Adrenal gland (tissue), 12 donors: Measurements from ENCODE around the gene PHF20. TPM values are rescaled to one million over a fixed set of nuclear protein-coding genes. Genes with fewer than 3 reads are reported as not detected.
"Not testable (repeated sequence)": the region's sequence is repeated elsewhere in the genome, so short reads cannot be mapped to it uniquely, and the experiment has no call there.

Experiments
- DNase-seq, 7 donors: peaks; one replicate each; pipeline ENCODE4 v3.0.0-alpha.2; 2019 to 2020
- H3K27ac ChIP-seq, 5 donors: fragments of 200-600 bp; sonication (generic) in 4 of 5; 1 replicate in 3 of 5; 2 replicates in 2 of 5; pipeline versions ENCODE4 v1.5.1 to v1.8.0; 2016 to 2020; ENCODE audit warnings: mild to moderate bottlenecking in 1 of 5
- H3K27me3 ChIP-seq: fragments of 200-600 bp; 2 replicates; pipeline ENCODE4 v1.8.0; 2021
- H3K36me3 ChIP-seq, 2 donors: fragments of 200-600 bp; replicated peaks in 1 of 2; 1 replicate in 1 of 2; 2 replicates in 1 of 2; pipeline versions ENCODE4 v1.5.1 to v1.8.0; 2018 to 2022
- H3K4me1 ChIP-seq, 2 donors: fragments of 200-600 bp; replicated peaks in 1 of 2; 1 replicate in 1 of 2; 2 replicates in 1 of 2; pipeline versions ENCODE4 v1.5.1 to v1.8.0; 2018 to 2021
- H3K4me3 ChIP-seq, 4 donors: fragments of 200-600 bp; sonication (generic) in 3 of 4; one replicate each; pipeline ENCODE4 v1.5.1; 2016 to 2018
- H3K9me3 ChIP-seq, 3 donors: fragments of 200-600 bp; sonication (generic) in 1 of 3; replicated peaks in 1 of 3; 1 replicate in 2 of 3; 2 replicates in 1 of 3; pipeline versions ENCODE4 v1.5.1 to v1.8.0; 2016 to 2021
- POLR2A ChIP-seq, 2 donors: fragments of 450-650 bp; IDR thresholded peaks; one replicate each; pipeline ENCODE4 v1.6.1; 2017; ENCODE audit warnings: antibody characterized with exemption in 2 of 2, mild to moderate bottlenecking in 2 of 2, moderate library complexity in 1 of 2
- whole genome bisulfite sequencing, 4 donors: extraction: QIAGEN DNeasy Blood & Tissue Kit in 2 of 4; methylation state at CpG; one replicate each; pipeline versions ENCODE4 v1.1.5 to v1.1.7; 2013 to 2017; 5-methylcytosine and 5-hydroxymethylcytosine counted together
- intact Hi-C, 2 donors: fragments of 100-400 bp; cut with DNase I; formaldehyde crosslinking; loops; one replicate each; pipeline versions ENCODE4 v1.14.1 to v1.15.0; 2022 to 2023
- polyA plus RNA-seq, 3 donors: library from polyadenylated mRNA; stranded (reverse); fragments of 200-250 nt in 2 of 3; fragments of 350-450 nt in 1 of 3; fragmentation: Illumina TruSeq in 1 of 3; extraction: RNeasy Lipid Tissue Mini Kit (QIAGEN cat#74804) in 1 of 3; gene quantifications; one replicate each; pipeline ENCODE4 v1.2.3, GENCODE V29; 2013 to 2014
- total RNA-seq, 9 donors: library from RNA; depleted of rRNA in 4 of 9; stranded (reverse); fragments of >200 nt in 4 of 9; fragments of 120-200 nt in 1 of 9; fragmentation: NEBNext Ultra II Directional in 1 of 9; extraction: Animal tissue kit (Norgen Biotek cat#: 25700) in 1 of 9; gene quantifications; one replicate each; pipeline versions ENCODE4 v1.1.0 to v1.2.4, GENCODE V29; 2013 to 2023
- TF ChIP-seq, protein P1 (sequence below), 6 experiments: fragments of 450-650 bp in 4 of 6; fragments of 200-600 bp in 2 of 6; sonication (generic) in 1 of 6; IDR thresholded peaks; 1 replicate in 5 of 6; 2 replicates in 1 of 6; pipeline versions ENCODE4 v1.5.1 to v1.8.0; 2016 to 2021; ENCODE audit warnings: antibody characterized with exemption in 6 of 6, mild to moderate bottlenecking in 2 of 6, moderate library complexity in 1 of 6
- donor health status: healthy with polysubstance abuse.
- donor health status: Bipolar disorder and iron deficiency.
- donor health status: DM: yes; HTN: yes; CAD: no.
- donor health status: DM: no; HTN: no; CAD: no.
- donor health status: DM: no; HTN: no; CAD: no.
- donor health status: DM: yes; HTN: yes; CAD: no.

The PHF20 gene
- total and polyA plus RNA-seq, 12 donors, result 15.0 to 45.1 (median 28.8) TPM

DNA sequence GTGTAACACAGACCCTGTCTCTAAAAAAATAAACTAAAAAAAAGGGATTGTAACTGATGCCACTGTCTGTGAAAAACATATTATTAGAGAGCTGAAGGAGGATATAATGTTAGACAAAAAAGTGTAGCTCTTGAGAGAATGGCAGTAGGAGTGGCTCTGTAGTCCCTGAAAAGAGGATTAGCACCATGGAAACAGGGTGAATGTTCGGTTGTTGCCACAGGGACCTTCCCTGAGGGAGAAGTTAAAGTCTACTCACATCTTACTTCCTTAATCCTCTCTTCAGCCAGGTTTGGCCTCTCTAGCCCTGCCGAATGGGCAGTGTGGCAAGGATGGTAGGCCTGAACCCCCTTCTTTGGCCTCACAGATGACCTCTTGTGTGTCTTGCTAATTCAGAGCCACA lies 170.4 kb downstream of the PHF20 start:
- intact Hi-C loops, result no loop called here
- WGBS, 4 donors, result 77 to 87% (median 82%) methylated on average over 2 of the region's 2 CpGs
- no peak for DNase-seq
- peaks cover 0 to 37% of the 10 kb centered on the region in 2 donors for H3K36me3 ChIP-seq
- H3K9me3 ChIP-seq, result no peaks in the 10 kb centered on the region
- H3K4me3 ChIP-seq, result no peak overlapping the region
- no peaks in the 10 kb centered on the region for H3K27me3 ChIP-seq
- TF ChIP-seq POLR2A (IDR thresholded peaks at IDR 0.05), result no peak
- TF ChIP-seq, protein P1, sequence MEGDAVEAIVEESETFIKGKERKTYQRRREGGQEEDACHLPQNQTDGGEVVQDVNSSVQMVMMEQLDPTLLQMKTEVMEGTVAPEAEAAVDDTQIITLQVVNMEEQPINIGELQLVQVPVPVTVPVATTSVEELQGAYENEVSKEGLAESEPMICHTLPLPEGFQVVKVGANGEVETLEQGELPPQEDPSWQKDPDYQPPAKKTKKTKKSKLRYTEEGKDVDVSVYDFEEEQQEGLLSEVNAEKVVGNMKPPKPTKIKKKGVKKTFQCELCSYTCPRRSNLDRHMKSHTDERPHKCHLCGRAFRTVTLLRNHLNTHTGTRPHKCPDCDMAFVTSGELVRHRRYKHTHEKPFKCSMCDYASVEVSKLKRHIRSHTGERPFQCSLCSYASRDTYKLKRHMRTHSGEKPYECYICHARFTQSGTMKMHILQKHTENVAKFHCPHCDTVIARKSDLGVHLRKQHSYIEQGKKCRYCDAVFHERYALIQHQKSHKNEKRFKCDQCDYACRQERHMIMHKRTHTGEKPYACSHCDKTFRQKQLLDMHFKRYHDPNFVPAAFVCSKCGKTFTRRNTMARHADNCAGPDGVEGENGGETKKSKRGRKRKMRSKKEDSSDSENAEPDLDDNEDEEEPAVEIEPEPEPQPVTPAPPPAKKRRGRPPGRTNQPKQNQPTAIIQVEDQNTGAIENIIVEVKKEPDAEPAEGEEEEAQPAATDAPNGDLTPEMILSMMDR (IDR thresholded peaks at IDR 0.05), result no peak
- H3K27ac ChIP-seq, result peak overlapping the region in 1 of 5 donors; percentile 6
- H3K4me1 ChIP-seq, result no peaks in the 10 kb centered on the region

DNA sequence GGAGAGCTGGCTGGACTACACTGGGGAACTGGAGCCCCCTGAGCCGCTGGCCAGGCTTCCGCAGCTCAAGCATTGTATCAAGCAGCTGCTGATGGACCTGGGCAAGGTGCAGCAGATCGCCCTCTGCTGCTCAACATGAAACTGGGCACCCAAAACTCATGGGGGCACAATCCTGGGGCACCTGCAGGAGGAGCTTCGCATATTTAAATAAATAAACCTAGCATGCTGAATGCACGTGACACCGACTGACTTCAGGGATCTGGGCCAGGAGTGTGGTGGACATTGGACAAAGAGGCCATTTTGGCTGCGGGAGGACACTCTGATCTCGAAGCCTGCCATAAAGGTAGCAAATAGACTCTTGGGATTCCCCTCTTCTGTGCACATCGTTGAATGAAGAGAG lies 175.7 kb downstream of the PHF20 start:
- H3K36me3 ChIP-seq, result peaks cover 0 to 29% of the 10 kb centered on the region in 2 donors
- 82 to 89% (median 87%) methylated on average over 6 to 9 of the region's 9 CpGs for WGBS, 4 donors
- no peak overlapping the region for H3K27ac ChIP-seq
- no peak for DNase-seq
- H3K4me1 ChIP-seq, result peaks cover 6 to 8% of the 10 kb centered on the region in 2 donors
- H3K4me3 ChIP-seq, result no peak overlapping the region
- no peaks in the 10 kb centered on the region for H3K27me3 ChIP-seq
- no peaks in the 10 kb centered on the region for H3K9me3 ChIP-seq
- intact Hi-C loops, result no loop called here
- TF ChIP-seq POLR2A (IDR thresholded peaks at IDR 0.05), result no peak
- TF ChIP-seq, protein P1 (IDR thresholded peaks at IDR 0.05), result peak in 2 of 6 experiments; percentile 10 to 26

DNA sequence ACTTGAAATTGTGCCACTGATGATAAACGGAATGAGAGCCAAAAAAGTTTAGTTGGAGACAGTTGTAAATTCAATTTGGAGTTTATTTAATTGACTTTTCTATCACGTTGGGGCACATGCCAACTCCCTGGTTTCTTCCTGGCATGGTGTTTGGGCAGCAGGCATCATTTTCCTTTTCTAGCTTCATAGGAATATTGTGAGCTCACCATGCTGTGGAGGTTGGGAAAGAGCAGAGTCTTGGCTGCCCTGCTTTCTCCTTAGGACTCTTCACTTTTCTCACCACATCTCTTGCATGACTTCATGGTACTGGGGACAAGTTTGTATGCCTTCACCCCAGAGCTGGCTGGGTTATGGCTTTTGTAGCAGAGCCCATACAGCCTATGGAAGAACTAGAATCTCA lies 176.1 kb downstream of the PHF20 start:
- Histone ChIP-seq H3K9me3 (no peaks in the 10 kb centered on the region), H3K4me3 (no peak overlapping the region), H3K4me1 (peaks cover 10 to 13% of the 10 kb centered on the region in 2 donors), H3K27me3 (no peaks in the 10 kb centered on the region), H3K27ac (no peak overlapping the region), H3K36me3 (peaks cover 0 to 29% of the 10 kb centered on the region in 2 donors)
- intact Hi-C loops, result no loop called here
- no peak for TF ChIP-seq POLR2A (IDR thresholded peaks at IDR 0.05)
- TF ChIP-seq, protein P1 (IDR thresholded peaks at IDR 0.05), result no peak
- WGBS, 4 donors, result 83 to 96% (median 85%) methylated on average over 2 of the region's 2 CpGs
- DNase-seq, result no peak

- Histone ChIP-seq H3K9me3 (no peaks in the 10 kb centered on the region), H3K36me3 (peaks cover 0 to 12% of the 10 kb centered on the region in 2 donors), H3K4me1 (peaks cover 14 to 20% of the 10 kb centered on the region in 2 donors), H3K27me3 (no peaks in the 10 kb centered on the region), H3K27ac (no peak overlapping the region), H3K4me3 (no peak overlapping the region)
- no peak for TF ChIP-seq POLR2A (IDR thresholded peaks at IDR 0.05)
- TF ChIP-seq, protein P1 (IDR thresholded peaks at IDR 0.05), result no peak
- 93 to 96% (median 94%) methylated on average over 7 of the region's 7 CpGs for WGBS, 4 donors
- no peak for DNase-seq
- intact Hi-C loops, result no loop called here
Observed at GRCh38 chr20:35950093-35950492, 178.3 kb downstream of the PHF20 start.

GRCh38 chr20:35952080-35952479 lies 180.3 kb downstream of the PHF20 start:
- intact Hi-C loops, H3K9me3 ChIP-seq, H3K27me3 ChIP-seq, DNase-seq: not testable (repeated sequence)
- 91 to 97% (median 95%) methylated on average over 12 to 14 of the region's 14 CpGs for WGBS, 4 donors
- Histone ChIP-seq H3K27ac (peak overlapping the region in 2 of 5 donors; percentile 99), H3K36me3 (peaks cover 0 to 11% of the 10 kb centered on the region in 2 donors), H3K4me3 (peak overlapping the region in 1 of 4 donors; percentile 90), H3K4me1 (peaks cover 20 to 26% of the 10 kb centered on the region in 2 donors)
